Frontal cortex (tissue), 4 donors: ENCODE data around the gene KLK7. TPM values are rescaled to one million over a fixed set of nuclear protein-coding genes. Genes with fewer than 3 reads are reported as not detected.

Source experiments
- DNase-seq, 2 donors: peaks; one replicate each; pipeline ENCODE4 v3.0.0; 2012; ENCODE audit warnings: low spot score in 2 of 2
- FAIRE-seq: peaks from 2 replicates; lab custom pipeline; 2012; peaks lifted over from hg19 to GRCh38; lab: Jason Lieb, UNC
- total RNA-seq: library from RNA; depleted of rRNA; stranded (reverse); fragments of >200 nt; gene quantifications from one replicate; pipeline ENCODE4 v1.2.3, GENCODE V29; 2014
- donor health status: control.
- donor health status: control.
- donor health status: control.

KLK7 gene
- total RNA-seq, 1 donor from 2014 or later = not detected

DNA sequence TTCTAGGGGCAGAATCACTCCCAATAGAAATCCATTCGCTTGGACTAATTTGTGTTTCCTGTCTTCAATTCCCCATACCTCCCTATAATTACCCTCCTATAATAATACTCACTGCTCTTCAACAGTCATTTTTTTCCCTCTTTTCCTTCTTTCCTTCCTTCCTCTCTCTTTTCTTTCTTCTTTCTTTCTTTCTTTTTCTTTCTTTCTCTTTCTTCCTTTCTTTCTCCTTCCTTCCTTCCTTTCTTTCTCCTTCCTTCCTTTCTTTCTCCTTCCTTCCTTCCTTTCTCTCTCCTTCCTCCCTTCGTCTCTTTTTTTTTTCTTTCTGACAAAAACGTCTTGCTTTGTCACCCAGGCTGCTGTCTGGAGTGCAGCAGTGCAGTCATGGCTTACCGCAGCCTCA is 38.9 kb downstream of the KLK7 start:
- no peak for FAIRE-seq
- no peak for DNase-seq

DNA sequence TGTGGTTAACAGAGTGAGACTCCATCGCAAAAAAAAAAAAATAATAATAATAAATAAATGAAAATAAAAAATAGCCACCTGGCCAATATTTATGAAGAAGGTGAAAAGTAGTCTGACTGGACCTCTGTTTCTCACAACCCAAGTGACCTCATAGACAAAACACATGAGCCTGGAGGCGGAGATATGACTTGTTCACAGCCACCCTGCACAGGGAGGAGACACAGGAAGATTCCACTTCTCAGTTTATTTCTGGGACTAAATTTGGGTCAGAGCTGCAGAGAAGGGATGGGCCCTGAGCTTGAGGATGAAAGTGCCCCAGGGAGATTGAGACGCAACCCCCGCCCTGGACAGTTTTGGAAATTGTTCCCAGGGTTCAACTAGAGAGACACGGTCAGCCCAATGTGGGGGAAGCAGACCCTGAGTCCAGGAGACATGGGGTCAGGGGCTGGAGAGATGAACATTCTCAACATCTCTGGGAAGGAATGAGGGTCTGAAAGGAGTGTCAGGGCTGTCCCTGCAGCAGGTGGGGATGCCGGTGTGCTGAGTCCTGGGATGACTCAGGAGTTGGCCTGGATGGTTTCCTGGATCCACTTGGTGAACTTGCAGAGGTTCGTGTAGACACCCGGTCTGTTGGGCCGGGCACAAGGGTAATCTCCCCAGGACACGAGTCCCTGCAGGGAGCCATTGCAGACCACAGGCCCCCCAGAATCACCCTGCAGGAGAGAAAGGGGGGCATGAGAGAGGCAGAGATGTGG is 40.5 kb downstream of the KLK7 start:
- FAIRE-seq = no peak

DNA sequence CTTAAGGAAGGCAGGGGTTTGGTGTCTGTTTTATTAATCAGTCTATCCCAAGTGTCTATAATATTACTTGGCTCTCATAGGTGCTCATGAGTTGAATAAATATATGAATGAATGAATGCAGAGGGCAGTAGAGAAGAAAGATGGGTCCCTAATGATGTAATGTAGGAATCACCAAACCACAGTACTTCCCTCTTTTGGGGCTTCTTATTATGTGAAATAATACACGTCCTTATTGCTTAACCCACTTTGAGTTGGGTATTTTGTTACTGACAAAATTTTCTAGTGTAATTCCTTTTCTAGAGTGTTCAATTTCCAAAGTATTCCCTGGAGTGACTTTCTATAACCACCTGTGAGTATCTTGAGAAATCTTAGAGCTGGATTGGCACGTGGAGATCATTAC is 44.1 kb downstream of the KLK7 start:
- FAIRE-seq (no peak), DNase-seq (no peak)

More for the DNA sequence above, 40.5 kb downstream of the KLK7 start:
- no peak for DNase-seq

DNA sequence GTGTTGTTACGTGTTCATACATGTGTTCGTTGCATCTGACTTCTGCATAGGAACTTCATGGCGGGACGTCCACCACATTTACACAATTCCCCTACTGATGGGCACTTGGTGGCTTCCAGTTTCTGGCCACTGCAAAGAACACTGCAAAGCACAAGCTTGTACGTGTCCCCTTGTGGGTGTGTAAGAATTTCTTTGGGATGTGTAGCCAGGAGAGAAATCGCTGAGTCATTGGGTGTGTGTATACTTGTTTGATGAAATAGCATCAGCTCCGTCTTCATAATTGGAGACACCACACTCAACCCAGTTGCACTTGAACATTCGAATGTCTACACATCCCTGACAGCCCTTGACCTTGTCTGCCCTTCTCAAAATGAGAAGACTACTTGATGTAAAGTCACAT is 50.1 kb downstream of the KLK7 start:
- DNase-seq (no peak), FAIRE-seq (no peak)

DNA sequence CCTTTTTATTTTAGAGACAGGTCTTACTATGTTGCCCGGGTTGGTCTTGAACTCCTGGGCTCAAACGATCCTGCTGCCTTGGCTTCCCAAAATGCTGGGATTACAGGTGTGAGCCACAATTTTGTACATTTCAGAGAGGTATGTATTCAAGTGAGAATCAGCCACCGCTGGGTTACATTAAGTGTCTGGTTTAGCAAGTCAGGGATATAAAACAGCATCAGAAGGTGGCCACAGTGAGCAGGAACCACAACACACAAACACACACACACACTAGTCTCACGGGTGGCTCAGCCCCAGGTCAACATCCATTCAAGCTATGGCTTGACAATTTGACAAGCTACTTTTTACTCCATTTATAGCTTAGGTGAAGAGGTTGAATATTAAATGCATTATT is 51.0 kb downstream of the KLK7 start:
- DNase-seq (no peak), FAIRE-seq (no peak)

DNA sequence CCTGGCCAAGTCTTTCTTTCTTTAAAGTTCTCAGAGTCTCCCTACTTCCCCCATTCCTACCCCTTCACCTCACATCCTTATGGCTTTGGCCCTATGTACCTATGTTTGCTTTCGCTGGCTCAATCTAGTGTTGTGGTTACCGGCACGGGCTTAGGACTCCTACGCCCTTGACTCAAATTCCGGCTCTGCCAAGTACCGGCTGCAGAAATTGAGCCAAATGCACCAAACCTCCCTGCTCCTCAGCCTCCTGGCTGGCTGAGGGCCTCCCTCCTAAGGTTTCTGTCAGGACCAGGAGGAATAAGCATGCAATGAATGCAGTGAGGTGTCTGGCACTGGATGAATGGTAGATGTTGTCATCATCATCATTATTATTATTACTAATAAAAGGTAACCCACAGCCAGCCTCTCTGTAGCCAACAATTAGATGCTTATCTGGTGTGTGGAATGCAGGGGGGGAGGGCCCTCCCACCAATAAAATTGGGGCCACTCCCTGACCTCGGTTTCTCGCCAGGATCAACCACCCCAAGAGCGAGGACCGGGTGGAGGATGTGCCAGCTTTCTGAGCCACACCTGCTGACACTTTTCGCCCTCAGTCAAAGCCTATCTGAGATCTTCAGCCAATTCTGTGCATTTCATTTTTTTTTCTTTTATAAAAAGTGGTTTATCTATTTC is 51.6 kb downstream of the KLK7 start:
- no peak for DNase-seq
- no peak for FAIRE-seq

DNA sequence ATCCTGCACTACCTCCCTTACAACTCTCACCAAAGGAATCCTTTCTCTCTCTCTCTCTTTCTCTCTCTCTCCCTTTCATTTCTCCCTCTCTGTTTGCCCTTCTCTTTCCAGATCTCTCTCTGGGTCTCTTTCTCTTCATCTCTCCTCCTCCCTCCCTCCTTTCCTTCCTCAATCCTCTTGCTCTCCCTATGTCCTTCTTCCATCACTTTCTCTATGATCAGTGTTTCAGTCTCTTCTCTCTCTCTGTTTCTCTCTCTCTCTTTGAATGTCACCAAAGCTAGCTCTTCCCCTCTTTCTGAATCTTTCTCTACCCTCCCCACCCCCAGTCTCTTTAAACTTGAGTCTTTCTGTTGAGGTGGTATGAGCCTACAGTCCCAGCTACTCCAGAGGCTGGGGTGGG is 52.7 kb downstream of the KLK7 start:
- DNase-seq = no peak
- FAIRE-seq = no peak

DNA sequence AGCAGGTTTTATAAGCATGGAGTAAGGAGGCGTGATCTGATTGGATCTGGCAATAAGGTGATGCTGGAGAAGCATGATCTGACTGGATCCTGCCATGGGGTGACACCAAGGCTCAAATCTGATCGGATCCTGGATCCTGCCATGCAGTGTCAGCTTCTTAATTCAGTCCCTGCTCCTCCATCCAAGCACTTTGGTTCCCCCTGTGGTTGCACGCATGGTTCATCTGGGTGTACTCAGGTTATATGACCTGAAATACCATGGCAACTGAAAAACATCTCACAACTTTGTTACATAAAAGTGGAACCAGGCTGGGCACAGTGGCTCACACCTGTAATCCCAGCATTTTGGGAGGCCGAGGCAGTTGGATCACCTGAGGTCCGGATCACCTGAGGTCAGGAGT is 54.9 kb downstream of the KLK7 start:
- no peak for FAIRE-seq

More for the DNA sequence above, 54.9 kb downstream of the KLK7 start:
- no peak for DNase-seq

Other genes starting within 250 kb of the KLK7 start
- not detected for gene GPR32, start 213.5 kb downstream of the KLK7 start, total RNA-seq
- gene ACP4, start 193.5 kb downstream of the KLK7 start, total RNA-seq = not detected
- gene KLK1, start 160.1 kb downstream of the KLK7 start, total RNA-seq = not detected
- not detected for gene KLK15, start 150.3 kb downstream of the KLK7 start, total RNA-seq
- not detected for gene KLK3, start 129.0 kb downstream of the KLK7 start, total RNA-seq
- gene KLK2, start 110.5 kb downstream of the KLK7 start, total RNA-seq = not detected
- gene KLK4, start 72.5 kb downstream of the KLK7 start, total RNA-seq = not detected
- not detected for gene KLK5, start 30.9 kb downstream of the KLK7 start, total RNA-seq
- not detected for gene KLK6, start 14.3 kb downstream of the KLK7 start, total RNA-seq
- not detected for gene KLK8, start 17.7 kb upstream of the KLK7 start, total RNA-seq
- gene KLK10, start 35.8 kb upstream of the KLK7 start, total RNA-seq = not detected
- not detected for gene KLK11, start 42.7 kb upstream of the KLK7 start, total RNA-seq
- gene KLK12, start 51.1 kb upstream of the KLK7 start, total RNA-seq = not detected
- gene KLK13, start 81.2 kb upstream of the KLK7 start, total RNA-seq = not detected
- gene KLK14, start 99.0 kb upstream of the KLK7 start, total RNA-seq = not detected
- 4.1 TPM for gene CTU1, start 124.5 kb upstream of the KLK7 start, total RNA-seq
- 0.41 TPM for gene SIGLEC9, start 141.0 kb upstream of the KLK7 start, total RNA-seq
- under 0.01 TPM for gene SIGLEC7, start 158.4 kb upstream of the KLK7 start, total RNA-seq
- gene CD33, start 241.2 kb upstream of the KLK7 start, total RNA-seq = 0.41 TPM